Thyroid gland (tissue), 4 donors: ENCODE measurements around the gene C11orf52. TPM values are rescaled to one million over a fixed set of nuclear protein-coding genes. Genes with fewer than 3 reads are reported as not detected.

ENCODE experiments used
- DNase-seq, 2 donors: peaks; one replicate each; pipeline ENCODE4 v3.0.0-alpha.2; 2019
- H3K27ac ChIP-seq, 3 donors: fragments of 200-600 bp; sonication (generic); 1 replicate in 2 of 3; 2 replicates in 1 of 3; pipeline ENCODE4 v1.5.1; 2016 to 2019; ENCODE audit warnings: mild to moderate bottlenecking in 1 of 3, moderate library complexity in 1 of 3
- H3K27me3 ChIP-seq: fragments of 200-600 bp; sonication (generic); one replicate; pipeline ENCODE4 v1.5.1; 2019
- H3K36me3 ChIP-seq, 2 donors: fragments of 200-600 bp; sonication (generic); one replicate each; pipeline ENCODE4 v1.5.1; 2016 to 2019
- H3K4me1 ChIP-seq, 2 donors: fragments of 200-600 bp; sonication (generic); one replicate each; pipeline ENCODE4 v1.5.1; 2017 to 2019
- H3K4me3 ChIP-seq, 3 donors: fragments of 200-600 bp; sonication (generic); replicated peaks in 1 of 3; 1 replicate in 2 of 3; 2 replicates in 1 of 3; pipeline ENCODE4 v1.5.1; 2016; ENCODE audit warnings: mild to moderate bottlenecking in 1 of 3
- H3K9me3 ChIP-seq: fragments of 200-600 bp; sonication (generic); one replicate; pipeline ENCODE4 v1.5.1; 2017
- POLR2A ChIP-seq, 2 donors: fragments of 450-650 bp; IDR thresholded peaks; one replicate each; pipeline ENCODE4 v1.6.1; 2017; ENCODE audit warnings: antibody characterized with exemption in 2 of 2, mild to moderate bottlenecking in 2 of 2, moderate library complexity in 1 of 2
- WGBS, 2 donors: methylation state at CpG; one replicate each; pipeline ENCODE4 v1.1.5; 2017; 5-methylcytosine and 5-hydroxymethylcytosine counted together
- intact Hi-C: fragments of 100-400 bp; cut with DNase I; formaldehyde crosslinking; loops from one replicate; pipeline ENCODE4 v1.15.1; 2023
- total RNA-seq, 4 donors: library from RNA; depleted of rRNA; stranded (reverse); fragments of >200 nt; gene quantifications; one replicate each; pipeline ENCODE4 v1.2.3, GENCODE V29; 2016
- TF ChIP-seq, protein P1 (sequence below), 6 experiments: fragments of 200-600 bp in 3 of 6; fragments of 450-650 bp in 3 of 6; sonication (generic) in 3 of 6; IDR thresholded peaks; one replicate each; pipeline ENCODE4 v1.5.1; 2016 to 2019; ENCODE audit warnings: antibody characterized with exemption in 6 of 6, mild to moderate bottlenecking in 2 of 6, inconsistent platforms in 1 of 6, moderate library complexity in 1 of 6

Gene C11orf52
- total RNA-seq, 4 donors from 2014 or later: 21.7 to 33.4 (median 24.9) TPM

- Histone ChIP-seq H3K36me3 (peaks cover 0 to 7% of the 10 kb centered on the region in 2 donors), H3K9me3 (no peaks in the 10 kb centered on the region), H3K4me3 (peak within 1 kb of the TSS in 2 of 3 donors; percentile 32 to 45), H3K27me3 (no peaks in the 10 kb centered on the region), H3K27ac (peak within 1 kb of the TSS; percentile 98 to 100 (median 98)), H3K4me1 (peaks cover 59 to 63% of the 10 kb centered on the region in 2 donors)
- TF ChIP-seq, protein P1, sequence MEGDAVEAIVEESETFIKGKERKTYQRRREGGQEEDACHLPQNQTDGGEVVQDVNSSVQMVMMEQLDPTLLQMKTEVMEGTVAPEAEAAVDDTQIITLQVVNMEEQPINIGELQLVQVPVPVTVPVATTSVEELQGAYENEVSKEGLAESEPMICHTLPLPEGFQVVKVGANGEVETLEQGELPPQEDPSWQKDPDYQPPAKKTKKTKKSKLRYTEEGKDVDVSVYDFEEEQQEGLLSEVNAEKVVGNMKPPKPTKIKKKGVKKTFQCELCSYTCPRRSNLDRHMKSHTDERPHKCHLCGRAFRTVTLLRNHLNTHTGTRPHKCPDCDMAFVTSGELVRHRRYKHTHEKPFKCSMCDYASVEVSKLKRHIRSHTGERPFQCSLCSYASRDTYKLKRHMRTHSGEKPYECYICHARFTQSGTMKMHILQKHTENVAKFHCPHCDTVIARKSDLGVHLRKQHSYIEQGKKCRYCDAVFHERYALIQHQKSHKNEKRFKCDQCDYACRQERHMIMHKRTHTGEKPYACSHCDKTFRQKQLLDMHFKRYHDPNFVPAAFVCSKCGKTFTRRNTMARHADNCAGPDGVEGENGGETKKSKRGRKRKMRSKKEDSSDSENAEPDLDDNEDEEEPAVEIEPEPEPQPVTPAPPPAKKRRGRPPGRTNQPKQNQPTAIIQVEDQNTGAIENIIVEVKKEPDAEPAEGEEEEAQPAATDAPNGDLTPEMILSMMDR (IDR thresholded peaks at IDR 0.05): no peak
- TF ChIP-seq POLR2A (IDR thresholded peaks at IDR 0.05): no peak
- intact Hi-C loops: no loop called here
- DNase-seq: peak in 1 of 2 donors; percentile 34
- 15 to 16% methylated on average over 7 to 8 of the region's 26 CpGs for WGBS, 2 donors
Measured at GRCh38 chr11:111912535-111912934, 6.2 kb upstream of the C11orf52 start, which contains the start of gene HSPB2. TSS of gene HSPB2 (plus strand) at chr11:111912734. CDS start at chr11:111912830, 96 bp downstream.

- Histone ChIP-seq H3K27me3 (no peaks in the 10 kb centered on the region), H3K4me1 (peaks cover 66 to 70% of the 10 kb centered on the region in 2 donors), H3K9me3 (no peaks in the 10 kb centered on the region), H3K4me3 (peak overlapping the region in 1 of 3 donors; percentile 45), H3K27ac (peak overlapping the region; percentile 98 to 100 (median 98)), H3K36me3 (peaks cover 0 to 7% of the 10 kb centered on the region in 2 donors)
- DNase-seq: peak in 1 of 2 donors; percentile 18
- no peak for TF ChIP-seq POLR2A (IDR thresholded peaks at IDR 0.05)
- TF ChIP-seq, protein P1 (IDR thresholded peaks at IDR 0.05): no peak
- intact Hi-C loops: no loop called here
- 57 to 58% methylated on average over 14 to 16 of the region's 24 CpGs for WGBS, 2 donors
Measured at GRCh38 chr11:111913031-111913861, 5.5 kb upstream of the C11orf52 start.

- WGBS, 2 donors: 5 to 14% methylated on average over 4 of the region's 4 CpGs
- TF ChIP-seq POLR2A (IDR thresholded peaks at IDR 0.05): peak in 1 of 2 donors; percentile 63
- TF ChIP-seq, protein P1 (IDR thresholded peaks at IDR 0.05): no peak
Measured at GRCh38 chr11:111913997-111914396, 4.7 kb upstream of the C11orf52 start.

GRCh38 chr11:111916768-111917167 is 1.9 kb upstream of the C11orf52 start:
- peak; percentile 73 to 75 for DNase-seq
- 33 to 44% methylated on average over 1 of the region's 1 CpG for WGBS, 2 donors

More at GRCh38 chr11:111913997-111914396, 4.7 kb upstream of the C11orf52 start:
- Histone ChIP-seq H3K4me1 (peaks cover 67 to 72% of the 10 kb centered on the region in 2 donors), H3K36me3 (peaks cover 0 to 7% of the 10 kb centered on the region in 2 donors), H3K4me3 (peak overlapping the region in 1 of 3 donors; percentile 45), H3K27ac (peak overlapping the region; percentile 98 to 100 (median 98)), H3K27me3 (no peaks in the 10 kb centered on the region), H3K9me3 (no peaks in the 10 kb centered on the region)
- peak; percentile 68 to 74 for DNase-seq
- intact Hi-C loops: no loop called here

More at GRCh38 chr11:111916768-111917167, 1.9 kb upstream of the C11orf52 start:
- peak in 1 of 2 donors; percentile 57 for TF ChIP-seq POLR2A (IDR thresholded peaks at IDR 0.05)
- TF ChIP-seq, protein P1 (IDR thresholded peaks at IDR 0.05): no peak
- Histone ChIP-seq H3K4me3 (no peak overlapping the region), H3K27ac (peak overlapping the region; percentile 95 to 100 (median 98)), H3K36me3 (no peaks in the 10 kb centered on the region), H3K9me3 (no peaks in the 10 kb centered on the region), H3K27me3 (no peaks in the 10 kb centered on the region), H3K4me1 (peaks cover 59 to 68% of the 10 kb centered on the region in 2 donors)
- intact Hi-C loops: no loop called here
